Naive thymus-derived CD8-positive, alpha-beta T cell (primary cell): ENCODE data around the gene CBX2. TPM values are rescaled to one million over a fixed set of nuclear protein-coding genes. Genes with fewer than 3 reads are reported as not detected.

Source experiments
- polyA plus RNA-seq, 3 donors: library from polyadenylated mRNA; unstranded; fragments of 300-500 nt; fragmentation: Illumina TruSeq; gene quantifications; one replicate each; pipeline ENCODE4 v1.2.3, GENCODE V29; 2021
- total RNA-seq, 8 experiments: library from RNA in 2 of 8; stranded (reverse) in 2 of 8; gene quantifications; one replicate each; pipeline ENCODE4 v1.2.3 and lab custom pipeline; 2021 to 2026

The CBX2 gene
- total and polyA plus RNA-seq, 5 experiments from 2014 or later = 0.16 to 1.6 (median 0.60) TPM

Other genes starting within 250 kb of the CBX2 start
- gene RBFOX3, start 167.1 kb upstream of the CBX2 start, total RNA-seq = not detected
- not detected for gene RBFOX3, start 167.1 kb upstream of the CBX2 start, polyA plus RNA-seq
- gene ENPP7, start 47.2 kb upstream of the CBX2 start, total RNA-seq = under 1 TPM in 1 of 2 experiments, not detected in 1; 0.29 TPM
- not detected for gene ENPP7, start 47.2 kb upstream of the CBX2 start, polyA plus RNA-seq
- gene CBX8, start 18.9 kb downstream of the CBX2 start, total RNA-seq = 1 to 10 TPM; 2.0 to 2.4 TPM
- gene CBX8, start 18.9 kb downstream of the CBX2 start, polyA plus RNA-seq = 1 to 10 TPM in 1 of 3 donors, under 1 TPM in 2; 0.13 to 1.4 (median 0.77) TPM
- gene CBX4, start 61.3 kb downstream of the CBX2 start, total RNA-seq = 10 to 100 TPM; 78.6 to 80.7 TPM
- 10 to 100 TPM in 1 of 3 donors, 1 to 10 TPM in 2; 4.3 to 16.0 (median 9.3) TPM for gene CBX4, start 61.3 kb downstream of the CBX2 start, polyA plus RNA-seq